Ovary (tissue), 3 donors: ENCODE measurements around the gene PROB1.

Experiments used
- CTCF ChIP-seq, 3 donors: fragments of 450-650 bp in 2 of 3; fragments of 200-600 bp in 1 of 3; IDR thresholded peaks; one replicate each; pipeline versions ENCODE4 v1.5.1 to v1.8.0; 2016 to 2022; ENCODE audit warnings: antibody characterized with exemption in 3 of 3, mild to moderate bottlenecking in 1 of 3
- EP300 ChIP-seq: sonication (generic); formaldehyde crosslinking; IDR thresholded peaks from one replicate; pipeline ENCODE4 v1.6.1; 2017; ENCODE audit warnings: antibody characterized with exemption
- POLR2A ChIP-seq: fragments of 450-650 bp; IDR thresholded peaks from one replicate; pipeline ENCODE4 v1.6.1; 2017; ENCODE audit warnings: antibody characterized with exemption, mild to moderate bottlenecking, moderate library complexity
- donor health status: DM: no; HTN: no; CAD: no.

GRCh38 chr5:139371482-139372435, 23.1 kb downstream of the PROB1 start:
- no peak for TF ChIP-seq CTCF (IDR thresholded peaks at IDR 0.05)
- TF ChIP-seq POLR2A = no peak
- TF ChIP-seq EP300 = no peak
